HFFc6 (cell line): ENCODE results near the gene RASAL2. TPM values are rescaled to one million over a fixed set of nuclear protein-coding genes. Genes with fewer than 3 reads are reported as not detected.
A peak's percentile ranks its signal among the peaks of the same experiment; 100 is the strongest.
"Not testable (repeated sequence)": the region's sequence is repeated elsewhere in the genome, so short reads cannot be mapped to it uniquely, and the experiment has no call there.

Source experiments
- DNase-seq: peaks from one replicate; pipeline ENCODE4 v3.0.0-alpha.2; 2018
- H3K27ac Mint-ChIP-seq: 2 replicates; pipeline ENCODE4 v1.8.0; 2020; ENCODE audit warnings: mild to moderate bottlenecking, mixed read lengths
- H3K27me3 Mint-ChIP-seq: 2 replicates; pipeline ENCODE4 v1.8.0; 2021; ENCODE audit warnings: mild to moderate bottlenecking, moderate library complexity, mixed read lengths; ENCODE audit not compliant: insufficient read depth
- H3K36me3 Mint-ChIP-seq: 2 replicates; pipeline ENCODE4 v1.8.0; 2021; ENCODE audit warnings: low read depth, mixed read lengths
- H3K4me1 Mint-ChIP-seq: 2 replicates; pipeline ENCODE4 v1.8.0; 2020; ENCODE audit warnings: low read depth, mixed read lengths
- H3K4me3 Mint-ChIP-seq: 2 replicates; pipeline ENCODE4 v1.8.0; 2020; ENCODE audit warnings: mild to moderate bottlenecking, moderate library complexity, mixed read lengths
- H3K9me3 Mint-ChIP-seq: 2 replicates; pipeline ENCODE4 v1.8.0; 2020; ENCODE audit warnings: mild to moderate bottlenecking, mixed read lengths
- total RNA-seq, 6 experiments: library from RNA; stranded (reverse); fragmentation: NEBNext Ultra II Directional; extraction: Animal tissue kit (Norgen Biotek cat#: 25700); gene quantifications; 2 replicates in 1 of 6; 3 replicates in 5 of 6; pipeline ENCODE4 v1.2.3, GENCODE V29; 2021
- TF ChIP-seq, protein P1 (sequence below): fragments of 200-600 bp; sonication (generic); IDR thresholded peaks from 2 replicates; pipeline ENCODE4 v1.5.0; 2021; ENCODE audit warnings: antibody characterized with exemption, mild to moderate bottlenecking

The RASAL2 gene
- total RNA-seq, 6 experiments from 2014 or later, result 21.2 to 30.7 (median 24.4) TPM

DNA sequence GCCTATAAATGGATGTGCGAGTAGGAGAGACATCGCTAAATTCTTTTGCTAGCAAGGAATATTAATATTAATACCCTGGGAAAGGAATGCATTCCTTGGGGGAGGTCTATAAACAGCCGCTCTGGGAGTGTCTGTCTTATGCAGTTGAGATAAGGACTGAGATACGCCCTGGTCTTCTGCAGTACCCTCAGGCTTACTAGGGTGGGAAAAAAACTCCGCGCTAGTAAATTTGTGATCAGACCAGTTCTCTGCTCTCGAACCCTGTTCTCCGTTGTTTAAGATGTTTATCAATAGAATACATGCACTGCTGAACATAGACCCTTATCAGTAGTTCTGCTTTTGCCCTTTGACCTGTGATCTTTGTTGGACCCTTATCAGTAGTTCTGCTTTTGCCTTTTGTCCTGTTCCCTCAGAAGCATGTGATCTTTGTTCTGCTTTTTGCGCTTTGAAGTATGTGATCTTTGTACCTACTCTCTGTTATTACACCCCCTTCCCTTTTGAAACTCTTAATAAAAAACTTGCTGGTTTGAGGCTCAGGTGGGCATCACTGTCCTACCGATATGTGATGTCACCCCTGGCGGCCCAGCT lies 114.5 kb downstream of the RASAL2 start:
- peaks cover 66% of the 10 kb centered on the region for H3K36me3 Mint-ChIP-seq
- not testable (repeated sequence) for H3K27ac Mint-ChIP-seq, H3K27me3 Mint-ChIP-seq, H3K4me1 Mint-ChIP-seq, DNase-seq, H3K4me3 Mint-ChIP-seq
- peaks cover 39% of the 10 kb centered on the region for H3K9me3 Mint-ChIP-seq

DNA sequence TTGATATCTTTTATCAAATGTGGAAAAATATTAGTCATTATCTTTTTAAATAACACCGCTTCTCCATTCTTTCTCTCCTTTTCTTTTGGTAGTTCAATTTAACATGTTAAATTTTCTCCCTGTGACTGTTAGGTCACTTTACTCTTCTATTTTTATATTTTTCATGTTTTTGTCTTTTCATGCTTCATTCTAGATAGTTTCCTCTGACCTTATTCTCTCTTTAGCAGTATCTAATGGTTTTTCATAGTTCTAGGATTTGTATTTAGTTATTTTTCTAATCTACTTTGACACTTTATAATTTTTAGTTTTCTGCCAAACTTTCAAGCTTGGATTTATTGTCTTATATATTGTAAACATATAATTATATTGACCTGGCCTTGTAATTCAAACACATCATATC lies 116.0 kb downstream of the RASAL2 start:
- peaks cover 39% of the 10 kb centered on the region for H3K9me3 Mint-ChIP-seq
- no peak overlapping the region for H3K4me3 Mint-ChIP-seq
- no peak for DNase-seq
- H3K27me3 Mint-ChIP-seq, result no peaks in the 10 kb centered on the region
- no peak overlapping the region for H3K27ac Mint-ChIP-seq
- TF ChIP-seq, protein P1, sequence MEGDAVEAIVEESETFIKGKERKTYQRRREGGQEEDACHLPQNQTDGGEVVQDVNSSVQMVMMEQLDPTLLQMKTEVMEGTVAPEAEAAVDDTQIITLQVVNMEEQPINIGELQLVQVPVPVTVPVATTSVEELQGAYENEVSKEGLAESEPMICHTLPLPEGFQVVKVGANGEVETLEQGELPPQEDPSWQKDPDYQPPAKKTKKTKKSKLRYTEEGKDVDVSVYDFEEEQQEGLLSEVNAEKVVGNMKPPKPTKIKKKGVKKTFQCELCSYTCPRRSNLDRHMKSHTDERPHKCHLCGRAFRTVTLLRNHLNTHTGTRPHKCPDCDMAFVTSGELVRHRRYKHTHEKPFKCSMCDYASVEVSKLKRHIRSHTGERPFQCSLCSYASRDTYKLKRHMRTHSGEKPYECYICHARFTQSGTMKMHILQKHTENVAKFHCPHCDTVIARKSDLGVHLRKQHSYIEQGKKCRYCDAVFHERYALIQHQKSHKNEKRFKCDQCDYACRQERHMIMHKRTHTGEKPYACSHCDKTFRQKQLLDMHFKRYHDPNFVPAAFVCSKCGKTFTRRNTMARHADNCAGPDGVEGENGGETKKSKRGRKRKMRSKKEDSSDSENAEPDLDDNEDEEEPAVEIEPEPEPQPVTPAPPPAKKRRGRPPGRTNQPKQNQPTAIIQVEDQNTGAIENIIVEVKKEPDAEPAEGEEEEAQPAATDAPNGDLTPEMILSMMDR, result no peak
- no peaks in the 10 kb centered on the region for H3K4me1 Mint-ChIP-seq
- H3K36me3 Mint-ChIP-seq, result peaks cover 58% of the 10 kb centered on the region

DNA sequence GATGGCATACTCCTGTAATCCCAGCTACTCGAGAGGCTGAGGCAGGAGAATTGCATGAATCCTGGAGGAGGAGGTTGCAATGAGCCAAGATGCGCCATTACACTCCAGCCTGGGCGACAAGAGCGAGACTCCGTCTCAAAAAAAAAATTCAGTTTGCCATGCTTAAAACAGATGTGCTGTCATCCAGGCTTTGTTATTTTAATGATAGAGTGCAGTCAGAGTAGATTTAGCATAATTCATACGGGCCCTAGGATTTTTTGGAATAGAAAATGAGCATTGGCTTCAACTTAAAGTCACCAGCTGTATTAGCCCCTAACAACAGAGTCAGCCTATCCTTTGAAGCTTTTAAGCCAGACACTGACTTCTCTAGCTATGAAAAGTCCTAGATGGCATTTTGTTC lies 124.6 kb downstream of the RASAL2 start:
- Mint-ChIP-seq H3K9me3 (peaks cover 7% of the 10 kb centered on the region), H3K27ac (no peak overlapping the region), H3K4me1 (peaks cover 28% of the 10 kb centered on the region), H3K27me3 (no peaks in the 10 kb centered on the region), H3K4me3 (no peak overlapping the region), H3K36me3 (peaks cover 40% of the 10 kb centered on the region)
- no peak for DNase-seq
- TF ChIP-seq, protein P1, result no peak

DNA sequence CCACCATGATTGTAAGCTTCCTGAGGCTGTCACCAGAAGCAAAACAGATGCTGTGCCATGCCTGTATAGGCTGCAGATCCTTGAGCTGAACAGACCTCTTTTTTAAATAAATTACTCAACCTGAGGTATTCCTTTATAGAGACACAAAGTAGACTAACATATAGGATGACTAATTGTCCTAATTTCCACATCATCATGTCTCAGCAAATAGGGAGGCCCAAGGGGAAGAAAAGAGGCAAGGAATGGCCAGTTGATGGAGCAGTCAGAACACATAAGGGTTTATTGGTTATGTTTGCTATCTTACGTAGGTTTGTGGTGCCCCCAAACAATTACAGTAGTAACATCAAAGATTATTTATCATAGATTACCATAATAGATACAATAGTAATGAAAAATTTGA lies 126.2 kb downstream of the RASAL2 start:
- peak; percentile 19 for DNase-seq
- H3K27me3 Mint-ChIP-seq, result no peaks in the 10 kb centered on the region
- H3K27ac Mint-ChIP-seq, result peak overlapping the region; percentile 63
- H3K4me3 Mint-ChIP-seq, result no peak overlapping the region
- peaks cover 43% of the 10 kb centered on the region for H3K36me3 Mint-ChIP-seq
- TF ChIP-seq, protein P1, result no peak
- peaks cover 38% of the 10 kb centered on the region for H3K4me1 Mint-ChIP-seq
- H3K9me3 Mint-ChIP-seq, result peaks cover 7% of the 10 kb centered on the region

DNA sequence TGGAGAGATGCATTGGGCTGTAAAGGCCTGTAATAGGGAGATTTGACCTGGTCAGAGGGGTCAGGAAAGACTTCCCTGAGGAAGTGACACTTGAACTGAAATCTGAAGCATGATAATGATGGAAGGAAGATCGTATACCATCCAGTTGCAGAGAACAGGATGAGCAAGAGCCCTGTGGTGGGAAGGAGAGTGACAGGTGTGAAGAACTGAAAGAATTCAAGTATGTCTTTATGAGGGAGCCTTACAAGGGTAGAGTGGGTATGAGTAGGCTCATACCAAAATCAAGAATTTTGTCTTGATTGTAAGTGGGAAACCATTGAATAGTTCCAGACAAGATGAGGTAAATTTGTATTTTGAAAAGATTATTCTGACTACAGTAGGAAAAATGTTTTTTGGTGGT lies 129.4 kb downstream of the RASAL2 start:
- Mint-ChIP-seq H3K27ac (no peak overlapping the region), H3K27me3 (no peaks in the 10 kb centered on the region), H3K9me3 (peaks cover 7% of the 10 kb centered on the region), H3K36me3 (peaks cover 31% of the 10 kb centered on the region), H3K4me1 (peaks cover 38% of the 10 kb centered on the region), H3K4me3 (no peak overlapping the region)
- TF ChIP-seq, protein P1, result no peak
- DNase-seq, result no peak

DNA sequence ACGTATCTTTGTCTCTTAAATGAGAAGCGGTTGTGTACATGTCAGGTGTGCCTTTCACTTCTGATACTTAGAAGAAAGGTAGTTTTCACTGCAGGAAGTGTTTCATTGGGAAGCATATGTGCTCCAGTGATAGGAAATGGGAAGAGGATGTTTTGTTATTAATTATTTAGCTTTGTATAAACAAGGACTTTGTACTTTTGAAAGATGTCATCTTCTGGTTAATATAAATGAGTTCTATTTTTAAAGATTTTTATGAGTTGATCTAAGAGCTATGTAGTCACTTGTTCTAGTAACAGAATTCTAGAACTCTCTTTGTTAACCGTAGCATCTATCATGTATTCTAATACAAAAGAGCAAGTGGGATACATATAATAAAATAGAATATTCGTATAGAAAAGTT lies 130.5 kb downstream of the RASAL2 start:
- Mint-ChIP-seq H3K27ac (no peak overlapping the region), H3K36me3 (peaks cover 24% of the 10 kb centered on the region), H3K27me3 (no peaks in the 10 kb centered on the region), H3K4me3 (no peak overlapping the region), H3K9me3 (peaks cover 7% of the 10 kb centered on the region), H3K4me1 (peaks cover 38% of the 10 kb centered on the region)
- TF ChIP-seq, protein P1, result no peak
- no peak for DNase-seq
